NCI-H2029 treated with DMSO at 0.1 percent for 48 hours (cell line): Measurements from ENCODE around the gene NAT8L.

Source experiments
- DNase-seq: peaks from one replicate; lab custom pipeline; 2025; lab: John Stamatoyannopoulos, UW

Gene NAT8L

GRCh38 chr4:2075987-2076907 is 17.1 kb downstream of the NAT8L start:
- DNase-seq, result no peak

- no peak for DNase-seq
Observed at GRCh38 chr4:2076908-2077536, 17.9 kb downstream of the NAT8L start.

GRCh38 chr4:2077537-2078460 is 18.7 kb downstream of the NAT8L start:
- DNase-seq, result no peak

- no peak for DNase-seq
Observed at GRCh38 chr4:2078584-2078983, 19.5 kb downstream of the NAT8L start.

GRCh38 chr4:2079006-2079405 is 19.9 kb downstream of the NAT8L start:
- no peak for DNase-seq

GRCh38 chr4:2079926-2080325 is 20.8 kb downstream of the NAT8L start:
- DNase-seq, result no peak

GRCh38 chr4:2080429-2081300 is 21.5 kb downstream of the NAT8L start:
- DNase-seq, result no peak

GRCh38 chr4:2081540-2081939 is 22.4 kb downstream of the NAT8L start:
- DNase-seq, result no peak

- no peak for DNase-seq
Observed at GRCh38 chr4:2082118-2082517, 23.0 kb downstream of the NAT8L start.

GRCh38 chr4:2082627-2083026 is 23.5 kb downstream of the NAT8L start:
- DNase-seq, result no peak

- DNase-seq, result no peak
Observed at GRCh38 chr4:2083116-2083825, 24.1 kb downstream of the NAT8L start.

- no peak for DNase-seq
Observed at GRCh38 chr4:2083826-2084160, 24.7 kb downstream of the NAT8L start.

- DNase-seq, result no peak
Observed at GRCh38 chr4:2084316-2084715, 25.2 kb downstream of the NAT8L start.

- DNase-seq, result no peak
Observed at GRCh38 chr4:2085496-2085901, 26.4 kb downstream of the NAT8L start.

GRCh38 chr4:2087170-2087569 is 28.0 kb downstream of the NAT8L start:
- no peak for DNase-seq

- no peak for DNase-seq
Observed at GRCh38 chr4:2089222-2089621, 30.1 kb downstream of the NAT8L start.

- DNase-seq, result no peak
Observed at GRCh38 chr4:2090642-2091041, 31.5 kb downstream of the NAT8L start.

- no peak for DNase-seq
Observed at GRCh38 chr4:2091990-2092668, 33.0 kb downstream of the NAT8L start.

- no peak for DNase-seq
Observed at GRCh38 chr4:2092669-2093053, 33.5 kb downstream of the NAT8L start.

GRCh38 chr4:2093265-2093664 is 34.1 kb downstream of the NAT8L start:
- no peak for DNase-seq
